HCT116 (cell line): Measurements from ENCODE around the gene AOC3. TPM values are rescaled to one million over a fixed set of nuclear protein-coding genes. Genes with fewer than 3 reads are reported as not detected.

Experiments used
- ATAC-seq: fragments of 200-7000 bp; cut with Tn5 transposase; 2 replicates; pipeline ENCODE4 v1.9.1; 2020; ENCODE audit warnings: mild to moderate bottlenecking, moderate library complexity
- BruUV-seq: library from RNA; stranded (reverse); fragments of 400-500 nt; replicated peaks from 2 replicates; lab custom pipeline; 2021; lab: Mats Ljungman, UMichigan
- CTCF ChIA-PET: fragments of 300-600 bp; sonication (Branson Sonifier 250); formaldehyde crosslinking; loops from one replicate; lab custom pipeline; 2021; ENCODE audit warnings: antibody characterized with exemption; lab: Charles Lee
- POLR2A ChIA-PET: fragments of 300-600, 350-600 bp; sonication (Branson Sonifier 250); formaldehyde crosslinking; loops from one replicate; lab custom pipeline; 2021; ENCODE audit warnings: antibody characterized with exemption; lab: Charles Lee
- RAD21 ChIA-PET, 2 experiments: fragments of 300-600 bp; sonication (Branson Sonifier 250); formaldehyde crosslinking; loops; one replicate each; lab custom pipeline; 2023; ENCODE audit warnings: low total read pairs in 2 of 2; ENCODE audit not compliant: uncharacterized antibody in 2 of 2, unreplicated experiment in 2 of 2, low non-redundant PET in 1 of 2; lab: Charles Lee
- DNase-seq: peaks from one replicate; pipeline ENCODE4 v3.0.0-alpha.2; 2010; ENCODE audit warnings: low read depth, low spot score
- H2AFZ ChIP-seq: fragments of 200-600 bp; shearing (Covaris generic), sonication (generic); 2 replicates; pipeline ENCODE4 v1.6.1; 2017; ENCODE audit warnings: low read depth, mixed run types, mixed read lengths, antibody characterized with exemption, low read length; ENCODE audit not compliant: poor library complexity, severe bottlenecking
- H3K27ac ChIP-seq: 2 replicates; pipeline ENCODE4 v1.5.1; 2012; ENCODE audit warnings: low read depth, low read length
- H3K27me3 ChIP-seq: fragments of 200-600 bp; sonication (generic); 2 replicates; pipeline ENCODE4 v1.6.1; 2016; ENCODE audit warnings: mixed run types, low read length, mixed read lengths; ENCODE audit not compliant: insufficient read depth
- H3K36me3 ChIP-seq, 2 experiments: fragments of 200-500 bp in 1 of 2; fragments of 200-600 bp in 1 of 2; sonication (Bioruptor generic) in 1 of 2; sonication (generic) in 1 of 2; 2 replicates each; pipeline versions ENCODE4 v1.5.1 to v1.6.1; 2014 to 2016; ENCODE audit warnings: low read length in 2 of 2, inconsistent platforms in 1 of 2, mixed read lengths in 1 of 2, mixed run types in 1 of 2; ENCODE audit not compliant: insufficient read depth in 2 of 2, control insufficient read depth in 1 of 2
- H3K4me1 ChIP-seq, 2 experiments: fragments of 200-600 bp in 1 of 2; sonication (generic) in 1 of 2; 2 replicates each; pipeline versions ENCODE4 v1.5.1 to v1.6.1; 2012 to 2017; ENCODE audit warnings: low read length in 2 of 2, inconsistent platforms in 1 of 2, mild to moderate bottlenecking in 1 of 2, mixed read lengths in 1 of 2, mixed run types in 1 of 2, moderate library complexity in 1 of 2; ENCODE audit not compliant: insufficient read depth in 2 of 2, control insufficient read depth in 1 of 2
- H3K4me2 ChIP-seq: fragments of 200-600 bp; sonication (generic); 2 replicates; pipeline ENCODE4 v1.6.1; 2017; ENCODE audit warnings: mixed run types, low read length, mixed read lengths
- H3K4me3 ChIP-seq, 2 experiments: fragments of 200-600 bp in 1 of 2; sonication (generic) in 1 of 2; replicated peaks in 1 of 2; 2 replicates each; pipeline ENCODE4 v1.5.1; 2011 to 2016; ENCODE audit warnings: low read length in 2 of 2, control low read depth in 1 of 2, low read depth in 1 of 2, mild to moderate bottlenecking in 1 of 2, mixed read lengths in 1 of 2, mixed run types in 1 of 2
- H3K79me2 ChIP-seq: fragments of 200-600 bp; sonication (generic); 2 replicates; pipeline ENCODE4 v1.6.1; 2017; ENCODE audit warnings: mild to moderate bottlenecking, mixed run types, low read length, moderate library complexity, mixed read lengths; ENCODE audit not compliant: insufficient read depth
- H3K9ac ChIP-seq: fragments of 200-600 bp; sonication (generic); 2 replicates; pipeline ENCODE4 v1.6.1; 2016; ENCODE audit warnings: low read length, mixed read lengths
- H3K9me2 ChIP-seq: fragments of 200-600 bp; sonication (generic), shearing (Covaris generic); 2 replicates; pipeline ENCODE4 v1.6.1; 2017; ENCODE audit warnings: mixed run types, mild to moderate bottlenecking, moderate library complexity; ENCODE audit not compliant: insufficient read depth
- H3K9me3 ChIP-seq, 2 experiments: fragments of 200-500 bp in 1 of 2; fragments of 200-600 bp in 1 of 2; sonication (Bioruptor generic) in 1 of 2; sonication (generic) in 1 of 2; 2 replicates each; pipeline ENCODE4 v1.6.1; 2014 to 2017; ENCODE audit warnings: low read length in 2 of 2, mixed read lengths in 2 of 2, inconsistent platforms in 1 of 2, low read depth in 1 of 2, mild to moderate bottlenecking in 1 of 2, mixed run types in 1 of 2, moderate library complexity in 1 of 2; ENCODE audit not compliant: control insufficient read depth in 1 of 2, insufficient read depth in 1 of 2
- H4K20me1 ChIP-seq: fragments of 200-600 bp; sonication (generic), shearing (Covaris generic); 2 replicates; pipeline ENCODE4 v1.6.1; 2017; ENCODE audit warnings: mixed run types, mild to moderate bottlenecking, moderate library complexity; ENCODE audit not compliant: insufficient read depth
- ATF3 ChIP-seq: IDR thresholded peaks from 2 replicates; pipeline ENCODE4 v1.6.1; 2012
- CBX3 ChIP-seq: IDR thresholded peaks from 2 replicates; pipeline ENCODE4 v1.6.1; 2012; ENCODE audit warnings: low read depth
- CTCF ChIP-seq, 3 experiments: fragments of 200-600 bp in 1 of 3; sonication (generic) in 1 of 3; IDR thresholded peaks in 2 of 3; conservative IDR thresholded peaks in 1 of 3; 2 replicates each; pipeline ENCODE4 v1.5.1; 2012 to 2017; ENCODE audit warnings: low read depth in 2 of 3, low read length in 2 of 3, antibody characterized with exemption in 1 of 3, borderline replicate concordance in 1 of 3, control low read depth in 1 of 3, mild to moderate bottlenecking in 1 of 3, mixed read lengths in 1 of 3, mixed run types in 1 of 3, moderate library complexity in 1 of 3; ENCODE audit not compliant: insufficient read depth in 1 of 3
- EGR1 ChIP-seq: IDR thresholded peaks from 2 replicates; pipeline ENCODE4 v1.6.1; 2012; ENCODE audit warnings: low read depth
- ELF1 ChIP-seq: IDR thresholded peaks from 2 replicates; pipeline ENCODE4 v1.6.1; 2012; ENCODE audit warnings: low read depth, borderline replicate concordance
- EZH2 ChIP-seq: fragments of 200-600 bp; sonication (generic); IDR thresholded peaks from 2 replicates; pipeline ENCODE4 v1.6.1; 2017; ENCODE audit warnings: antibody characterized with exemption, mixed run types
- EZH2phosphoT487 ChIP-seq: fragments of 200-600 bp; IDR thresholded peaks from 2 replicates; pipeline ENCODE4 v1.6.1; 2018; ENCODE audit warnings: antibody characterized with exemption, borderline replicate concordance
- MAX ChIP-seq: IDR thresholded peaks from 2 replicates; pipeline ENCODE4 v1.6.1; 2012
- POLR2A ChIP-seq: IDR thresholded peaks from 2 replicates; pipeline ENCODE4 v1.7.0; 2011; ENCODE audit warnings: borderline replicate concordance; ENCODE audit not compliant: insufficient read depth, insufficient read length; ENCODE audit errors: extremely low read depth
- POLR2AphosphoS5 ChIP-seq: IDR thresholded peaks from 2 replicates; pipeline ENCODE4 v1.6.1; 2011; ENCODE audit warnings: mild to moderate bottlenecking, low read depth, low read length, moderate library complexity
- REST ChIP-seq: IDR thresholded peaks from 2 replicates; pipeline ENCODE4 v1.6.1; 2012; ENCODE audit warnings: low read depth
- SP1 ChIP-seq: IDR thresholded peaks from 2 replicates; pipeline ENCODE4 v1.6.1; 2012; ENCODE audit warnings: low read depth
- SRF ChIP-seq: IDR thresholded peaks from 2 replicates; pipeline ENCODE4 v1.6.1; 2012; ENCODE audit warnings: low read depth
- TCF7L2 ChIP-seq: IDR thresholded peaks from 2 replicates; pipeline ENCODE4 v1.7.0; 2011; ENCODE audit warnings: borderline replicate concordance, inconsistent platforms; ENCODE audit not compliant: insufficient read depth, insufficient read length; ENCODE audit errors: extremely low read depth
- YY1 ChIP-seq: IDR thresholded peaks from 2 replicates; pipeline ENCODE4 v1.6.1; 2011; ENCODE audit warnings: low read length, low read depth, moderate library complexity, mild to moderate bottlenecking; ENCODE audit not compliant: insufficient replicate concordance; ENCODE audit errors: extremely low read depth
- ZFX ChIP-seq: fragments of 450-650 bp; IDR thresholded peaks from 2 replicates; pipeline ENCODE4 v1.6.1; 2017
- intact Hi-C: fragments of 100-400 bp; cut with micrococcal nuclease; formaldehyde crosslinking; loops from 2 replicates; pipeline ENCODE4 v1.10.0; 2022
- total RNA-seq: library from RNA; stranded (reverse); gene quantifications from one replicate; pipeline ENCODE4 v1.2.1, GENCODE V29; 2021; ENCODE audit not compliant: unreplicated experiment

AOC3 gene
- total RNA-seq, 1 experiment from 2014 or later, result 5.9 TPM

GRCh38 chr17:42866631-42867575, 15.9 kb downstream of the AOC3 start:
- POLR2A ChIA-PET, result no interaction called here
- peaks cover 0 to 3% of the 10 kb centered on the region in 2 experiments; a peak in 1 of 4 replicates for H3K4me1 ChIP-seq
- H3K36me3 ChIP-seq, result no peaks in the 10 kb centered on the region
- no peak overlapping the region for H3K4me2 ChIP-seq
- no peak overlapping the region for H3K9ac ChIP-seq
- intact Hi-C loops, result no loop called here
- no peak for TF ChIP-seq EZH2phosphoT487
- no peak for TF ChIP-seq SP1
- no peak for TF ChIP-seq POLR2AphosphoS5
- no peak for TF ChIP-seq POLR2A
- TF ChIP-seq CTCF (IDR thresholded peaks at IDR 0.05 in 2 of 3, conservative IDR thresholded peaks at IDR 0.05 in 1 of 3; ENCODE audit: borderline replicate concordance in 1 of 3, insufficient read depth in 1 of 3, low read depth in 2 of 3, low read length in 2 of 3), result no peak
- no peak for TF ChIP-seq SRF
- TF ChIP-seq CBX3, result no peak
- no peak for TF ChIP-seq YY1
- no peak for TF ChIP-seq ATF3
- TF ChIP-seq ZFX, result no peak
- no peak for TF ChIP-seq TCF7L2
- no peak for TF ChIP-seq EGR1
- TF ChIP-seq EZH2, result no peak
- no peak for TF ChIP-seq REST
- no peak for TF ChIP-seq MAX
- no peak for TF ChIP-seq ELF1
- no peak for ATAC-seq
- no peaks in the 10 kb centered on the region for H3K79me2 ChIP-seq
- no peaks in the 10 kb centered on the region for H3K9me3 ChIP-seq
- CTCF ChIA-PET, result no interaction called here
- no peak overlapping the region for H3K4me3 ChIP-seq
- no peaks in the 10 kb centered on the region for H3K27me3 ChIP-seq
- no peak overlapping the region for H3K27ac ChIP-seq
- no peaks in the 10 kb centered on the region for H4K20me1 ChIP-seq
- H3K9me2 ChIP-seq, result no peaks in the 10 kb centered on the region
- BruUV-seq, result no TSS peak
- H2AFZ ChIP-seq, result no peak overlapping the region
- no peak for DNase-seq
- RAD21 ChIA-PET, result no interaction called here
